ENCODE measurements around the gene KLHL29.

Gene KLHL29

DNA sequence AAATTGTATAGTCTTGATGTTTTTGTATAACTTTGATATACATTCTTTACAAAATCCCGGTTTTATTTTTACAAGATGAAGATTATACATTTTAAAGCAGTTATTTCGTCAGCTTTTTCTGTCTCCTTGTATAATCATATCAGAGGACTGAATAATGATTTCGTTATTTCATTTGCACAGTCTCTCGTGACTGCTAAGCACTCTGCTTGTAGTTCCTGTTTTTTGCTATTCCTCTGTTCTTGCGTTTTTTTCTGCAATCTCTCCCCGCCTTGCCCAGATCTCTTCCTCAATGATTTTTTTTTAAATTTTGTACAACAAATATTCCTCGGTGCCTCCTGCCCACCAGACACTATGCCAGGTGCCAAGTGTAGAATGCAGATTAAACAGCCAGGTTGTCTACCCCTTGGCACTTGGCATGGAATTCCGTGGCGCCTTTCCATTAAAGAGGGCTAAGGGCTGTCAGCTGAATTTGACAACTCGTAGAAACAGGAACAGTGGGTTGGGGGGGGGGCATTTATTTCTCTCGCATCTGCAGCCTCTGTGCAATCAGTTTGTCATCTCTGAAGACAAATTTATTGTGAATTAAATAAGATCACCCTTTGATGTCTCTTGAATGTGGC is 69.6 kb downstream of the KLHL29 start:
- TF ChIP-seq POLR2A (IDR thresholded peaks at IDR 0.05; ENCODE audit: low read depth, low read length) (no peak), TAF1 (IDR thresholded peaks at IDR 0.05; ENCODE audit: borderline replicate concordance, low read depth, low read length) (no peak), POLR2AphosphoS5 (IDR thresholded peaks at IDR 0.05; ENCODE audit: low read depth, low read length) (no peak)
- DNase-seq (ENCODE audit: insufficient read length), result no peak
- no peak for FAIRE-seq

DNA sequence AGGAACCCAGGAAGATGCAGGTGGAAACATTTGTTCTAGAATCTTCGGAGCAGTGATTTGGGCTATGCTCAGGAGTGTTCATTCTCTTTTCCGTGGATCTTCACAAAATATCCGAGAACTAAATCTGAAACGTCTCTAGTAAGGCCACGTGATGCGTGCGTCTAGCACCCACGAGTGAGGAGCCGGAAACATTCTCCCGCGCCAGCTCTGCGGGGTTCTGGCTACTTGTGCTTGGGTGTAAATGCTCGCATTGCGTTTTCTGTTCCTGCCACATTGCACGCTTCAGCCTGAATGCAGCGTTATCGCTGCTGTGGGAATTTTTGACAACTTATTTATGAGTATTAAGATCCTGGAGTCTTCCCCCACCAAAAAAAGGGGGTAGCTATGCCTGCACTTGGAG is 71.4 kb downstream of the KLHL29 start:
- FAIRE-seq (no peak), DNase-seq (ENCODE audit: insufficient read length) (no peak)
- TF ChIP-seq POLR2A (IDR thresholded peaks at IDR 0.05; ENCODE audit: low read depth, low read length) (no peak), TAF1 (IDR thresholded peaks at IDR 0.05; ENCODE audit: borderline replicate concordance, low read depth, low read length) (no peak), POLR2AphosphoS5 (IDR thresholded peaks at IDR 0.05; ENCODE audit: low read depth, low read length) (no peak)

DNA sequence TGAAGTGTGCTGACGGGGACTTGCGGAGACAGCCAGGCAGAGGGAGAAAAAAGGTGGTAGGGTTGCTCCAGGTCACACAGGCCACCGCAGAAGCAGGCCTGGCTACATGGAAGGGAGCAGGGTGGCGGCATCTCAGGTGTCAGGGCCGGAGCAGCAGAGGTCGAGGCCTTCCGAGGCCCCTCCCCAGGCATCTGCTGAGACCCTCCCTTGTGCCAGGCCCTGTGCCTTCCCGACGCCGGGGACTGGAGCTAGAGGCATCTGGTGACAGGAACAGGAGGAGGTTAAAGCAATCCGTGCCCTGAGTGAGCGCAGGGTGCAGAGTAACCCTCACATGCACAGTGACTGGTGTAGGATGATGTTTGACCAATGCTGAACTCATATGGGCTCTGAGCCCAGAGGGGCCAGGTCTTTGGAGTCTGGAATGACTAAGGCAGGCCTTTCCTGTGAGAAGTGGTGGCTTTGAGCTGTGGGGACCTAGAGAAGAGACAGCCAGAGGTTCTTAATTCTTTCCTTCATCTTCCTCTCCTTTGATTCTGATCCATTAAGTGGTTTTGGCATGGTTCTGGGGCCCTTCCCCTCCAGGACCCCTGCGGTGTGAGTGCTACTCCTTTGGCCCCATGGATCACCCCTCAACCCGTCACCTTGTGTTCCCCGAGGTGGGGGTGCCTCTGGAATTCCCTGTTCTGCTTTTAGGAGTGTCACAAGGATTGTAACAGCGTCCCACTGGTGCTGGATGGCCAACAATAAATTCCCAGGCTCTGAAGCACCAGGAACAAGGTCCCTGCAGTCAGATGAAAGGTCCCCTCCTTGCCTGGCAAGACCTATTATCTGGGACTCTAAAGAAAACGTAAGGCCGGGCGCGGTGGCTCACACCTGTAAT is 72.1 kb downstream of the KLHL29 start:
- TF ChIP-seq TAF1 (IDR thresholded peaks at IDR 0.05; ENCODE audit: borderline replicate concordance, low read depth, low read length) (no peak), POLR2A (IDR thresholded peaks at IDR 0.05; ENCODE audit: low read depth, low read length) (no peak), POLR2AphosphoS5 (IDR thresholded peaks at IDR 0.05; ENCODE audit: low read depth, low read length) (no peak)
- FAIRE-seq (no peak), DNase-seq (ENCODE audit: insufficient read length) (no peak)

DNA sequence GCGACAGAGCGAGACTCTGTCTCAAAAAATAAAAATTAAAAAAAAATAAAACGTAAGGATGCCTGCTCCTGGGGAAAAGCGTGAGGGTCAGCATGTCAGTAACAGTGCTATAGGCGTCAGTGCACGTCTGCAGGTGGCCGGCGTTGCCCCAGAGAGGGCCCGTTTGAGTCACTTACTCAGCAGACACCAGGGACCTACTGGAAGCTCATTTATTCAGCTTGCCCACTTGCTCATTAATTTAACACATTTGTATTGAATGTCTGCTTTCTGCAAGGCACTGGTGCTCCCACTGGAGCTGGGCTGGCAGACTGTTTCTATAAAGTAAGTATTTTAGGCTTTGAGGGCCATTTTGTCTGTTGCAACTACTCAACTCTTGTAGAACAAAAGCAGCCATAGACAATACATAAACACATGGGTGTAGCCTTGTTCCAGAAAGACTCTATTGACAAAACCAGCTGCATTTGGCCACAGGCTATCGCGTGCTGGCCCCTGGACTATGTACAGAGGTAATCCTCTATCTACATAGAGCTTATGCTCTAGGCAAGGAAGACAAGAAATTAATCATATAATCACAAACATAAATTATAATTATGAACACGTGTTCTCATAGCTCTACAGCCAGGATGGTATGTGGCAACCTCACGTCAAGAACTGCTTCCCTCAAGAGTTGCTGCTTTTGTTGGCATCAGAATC is 73.2 kb downstream of the KLHL29 start:
- DNase-seq (ENCODE audit: insufficient read length) (no peak), FAIRE-seq (no peak)
- TF ChIP-seq POLR2A (IDR thresholded peaks at IDR 0.05; ENCODE audit: low read depth, low read length), result no peak
- no peak for TF ChIP-seq POLR2AphosphoS5 (IDR thresholded peaks at IDR 0.05; ENCODE audit: low read depth, low read length)
- TF ChIP-seq TAF1 (IDR thresholded peaks at IDR 0.05; ENCODE audit: borderline replicate concordance, low read depth, low read length), result no peak

DNA sequence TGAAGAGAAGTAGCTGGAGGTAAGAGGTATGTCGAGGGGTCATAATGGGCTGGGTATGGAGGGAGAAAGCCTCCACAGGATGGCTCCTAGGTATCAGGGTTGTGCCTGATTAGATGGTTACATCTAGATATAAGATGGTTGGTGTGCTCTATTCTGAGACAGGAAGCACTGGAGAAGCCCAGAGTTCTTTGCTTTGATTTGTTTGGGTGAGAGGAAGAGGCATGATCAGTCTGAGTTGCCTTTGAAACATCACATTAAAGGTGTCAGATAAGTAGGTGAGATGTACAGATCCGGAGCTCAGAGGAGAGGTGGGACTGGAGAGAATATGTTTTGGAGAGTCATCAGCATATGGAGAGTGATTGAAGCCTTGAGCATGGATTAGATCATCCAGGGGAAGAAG is 74.1 kb downstream of the KLHL29 start:
- DNase-seq (ENCODE audit: insufficient read length), result no peak
- FAIRE-seq, result no peak
- TF ChIP-seq POLR2A (IDR thresholded peaks at IDR 0.05; ENCODE audit: low read depth, low read length), result no peak
- no peak for TF ChIP-seq TAF1 (IDR thresholded peaks at IDR 0.05; ENCODE audit: borderline replicate concordance, low read depth, low read length)
- no peak for TF ChIP-seq POLR2AphosphoS5 (IDR thresholded peaks at IDR 0.05; ENCODE audit: low read depth, low read length)

DNA sequence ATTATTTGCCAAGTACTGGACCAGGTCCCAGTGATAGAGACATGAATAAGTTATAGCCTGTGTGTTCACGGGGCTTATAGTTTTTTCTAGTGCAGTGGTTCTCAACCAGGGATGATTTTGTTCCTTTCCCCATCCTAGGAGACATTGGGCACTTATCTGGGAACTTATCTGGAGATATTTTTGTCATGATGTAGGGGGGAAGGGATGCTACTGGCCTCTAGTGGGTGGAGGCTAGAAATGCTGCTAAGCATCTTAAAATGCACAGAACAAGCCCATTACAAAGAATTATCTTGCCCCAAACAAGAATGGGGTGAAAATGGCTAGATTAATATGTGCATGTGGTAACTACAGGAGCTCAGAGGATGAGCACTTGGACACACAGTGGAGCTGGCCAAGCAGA is 75.2 kb downstream of the KLHL29 start:
- DNase-seq (ENCODE audit: insufficient read length) (no peak), FAIRE-seq (peak; percentile 81)
- TF ChIP-seq POLR2A (IDR thresholded peaks at IDR 0.05; ENCODE audit: low read depth, low read length) (no peak), POLR2AphosphoS5 (IDR thresholded peaks at IDR 0.05; ENCODE audit: low read depth, low read length) (no peak), TAF1 (IDR thresholded peaks at IDR 0.05; ENCODE audit: borderline replicate concordance, low read depth, low read length) (no peak)

DNA sequence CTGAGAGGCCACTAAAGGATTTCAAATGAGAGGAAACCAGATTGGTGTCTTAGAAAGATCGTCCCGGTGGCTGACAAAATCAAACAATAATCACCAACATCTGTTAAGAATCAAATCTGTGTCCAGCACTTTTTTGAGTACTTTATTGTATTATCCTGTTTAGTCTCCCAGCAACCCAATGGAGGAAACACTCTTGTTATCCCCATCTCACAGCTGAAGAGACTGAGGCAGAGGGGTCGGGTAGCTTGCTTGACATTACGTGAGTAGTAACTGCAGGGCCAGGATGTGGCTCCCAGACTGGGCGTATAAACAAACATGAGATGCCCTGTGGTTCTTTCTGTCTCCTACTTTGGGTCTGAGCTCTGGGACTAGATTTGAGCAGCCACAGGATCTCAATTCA is 76.0 kb downstream of the KLHL29 start:
- DNase-seq (ENCODE audit: insufficient read length) (no peak), FAIRE-seq (no peak)
- no peak for TF ChIP-seq POLR2AphosphoS5 (IDR thresholded peaks at IDR 0.05; ENCODE audit: low read depth, low read length)
- no peak for TF ChIP-seq POLR2A (IDR thresholded peaks at IDR 0.05; ENCODE audit: low read depth, low read length)
- TF ChIP-seq TAF1 (IDR thresholded peaks at IDR 0.05; ENCODE audit: borderline replicate concordance, low read depth, low read length), result no peak

DNA sequence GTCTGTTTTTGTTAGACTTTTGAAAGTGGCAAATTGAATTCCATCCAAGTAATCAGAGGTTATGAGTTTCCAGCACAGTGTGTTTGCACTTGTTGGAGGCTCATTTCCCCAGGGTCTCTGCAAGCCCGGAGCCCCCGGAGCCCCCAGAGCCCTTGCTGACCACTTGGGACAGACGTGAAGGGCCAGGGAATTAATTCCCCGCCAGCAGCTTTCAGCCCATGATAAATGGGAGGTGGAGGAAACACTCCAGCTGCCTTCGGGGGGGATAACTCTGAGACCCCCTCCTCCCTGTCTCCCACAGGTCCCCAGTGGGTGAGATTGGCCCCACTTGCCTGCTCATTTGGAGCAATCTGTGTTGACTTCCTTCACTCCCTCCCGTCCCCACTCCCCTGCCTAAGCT is 79.2 kb downstream of the KLHL29 start:
- FAIRE-seq (no peak), DNase-seq (ENCODE audit: insufficient read length) (no peak)
- no peak for TF ChIP-seq POLR2A (IDR thresholded peaks at IDR 0.05; ENCODE audit: low read depth, low read length)
- TF ChIP-seq TAF1 (IDR thresholded peaks at IDR 0.05; ENCODE audit: borderline replicate concordance, low read depth, low read length), result no peak
- TF ChIP-seq POLR2AphosphoS5 (IDR thresholded peaks at IDR 0.05; ENCODE audit: low read depth, low read length), result no peak

DNA sequence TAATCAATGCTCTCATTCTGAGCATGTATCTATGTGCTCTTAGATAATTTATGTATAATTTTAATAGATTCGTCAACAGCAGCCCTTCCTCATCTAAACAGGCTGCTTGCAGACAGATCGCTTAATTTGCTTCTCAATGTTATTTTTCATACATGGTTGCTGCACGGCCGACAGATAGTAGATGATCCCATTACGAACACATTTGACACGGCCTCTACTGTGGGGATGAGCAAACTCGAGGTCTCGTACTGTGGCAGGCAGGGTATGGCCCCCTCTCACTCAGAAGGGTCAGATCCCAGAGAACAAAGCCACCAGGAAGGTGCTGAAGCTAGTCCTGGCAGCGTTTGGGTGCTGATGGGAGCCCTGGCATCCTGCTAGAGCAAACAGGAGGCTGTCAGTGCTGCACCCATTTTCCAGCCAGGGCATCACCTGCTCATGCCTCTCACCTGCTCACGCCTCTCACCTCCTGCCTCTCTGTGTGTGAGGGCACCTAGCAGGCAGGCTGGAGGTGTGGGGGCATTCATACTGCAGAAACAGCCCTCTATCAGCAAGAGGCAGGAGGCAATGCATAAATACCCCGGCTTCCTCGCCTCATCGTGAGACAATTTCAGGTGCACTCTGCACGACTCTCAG is 80.0 kb downstream of the KLHL29 start:
- FAIRE-seq (no peak), DNase-seq (ENCODE audit: insufficient read length) (no peak)
- TF ChIP-seq POLR2A (IDR thresholded peaks at IDR 0.05; ENCODE audit: low read depth, low read length) (no peak), TAF1 (IDR thresholded peaks at IDR 0.05; ENCODE audit: borderline replicate concordance, low read depth, low read length) (no peak), POLR2AphosphoS5 (IDR thresholded peaks at IDR 0.05; ENCODE audit: low read depth, low read length) (no peak)

DNA sequence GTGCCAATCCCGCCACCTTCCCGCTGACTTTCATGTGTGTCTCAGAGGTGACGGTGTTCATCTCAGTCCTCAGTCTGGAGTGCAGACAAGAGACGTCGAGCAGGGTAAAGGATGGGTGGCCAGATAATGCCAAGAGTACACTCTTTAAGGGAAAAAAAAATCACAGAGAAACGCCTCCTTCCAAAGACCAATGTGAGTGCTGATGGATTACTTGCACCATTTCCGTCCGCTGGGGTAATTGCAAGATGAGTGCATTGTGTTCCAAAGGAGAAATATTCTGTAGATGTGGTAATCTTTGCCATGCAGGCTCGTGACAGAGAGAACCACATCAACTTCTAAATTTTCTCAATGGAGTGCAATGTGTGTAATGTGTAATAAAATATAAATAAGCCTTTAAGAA is 81.0 kb downstream of the KLHL29 start:
- DNase-seq (ENCODE audit: insufficient read length) (no peak), FAIRE-seq (no peak)
- no peak for TF ChIP-seq POLR2A (IDR thresholded peaks at IDR 0.05; ENCODE audit: low read depth, low read length)
- no peak for TF ChIP-seq POLR2AphosphoS5 (IDR thresholded peaks at IDR 0.05; ENCODE audit: low read depth, low read length)
- no peak for TF ChIP-seq TAF1 (IDR thresholded peaks at IDR 0.05; ENCODE audit: borderline replicate concordance, low read depth, low read length)

DNA sequence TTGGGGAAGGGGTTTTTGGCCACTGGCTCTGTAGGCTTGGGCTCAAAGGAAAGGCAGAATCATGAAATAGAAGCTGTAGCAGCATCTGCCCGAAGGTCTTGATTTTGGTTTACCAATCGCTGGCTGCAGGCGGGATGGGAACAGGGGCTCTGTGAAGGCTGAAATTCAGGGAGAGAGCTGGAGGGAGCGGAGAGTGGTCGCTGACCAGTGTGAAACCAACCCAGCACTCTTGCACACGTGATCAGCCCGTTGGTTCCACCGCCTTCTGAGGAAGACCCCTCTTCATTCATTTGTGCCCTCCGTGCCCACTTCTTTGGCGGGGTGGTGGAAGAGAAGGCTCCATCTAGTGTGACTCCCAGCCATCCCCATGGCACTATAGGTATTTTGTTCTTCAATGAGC is 82.6 kb downstream of the KLHL29 start:
- no peak for TF ChIP-seq POLR2A (IDR thresholded peaks at IDR 0.05; ENCODE audit: low read depth, low read length)
- no peak for TF ChIP-seq TAF1 (IDR thresholded peaks at IDR 0.05; ENCODE audit: borderline replicate concordance, low read depth, low read length)
- TF ChIP-seq POLR2AphosphoS5 (IDR thresholded peaks at IDR 0.05; ENCODE audit: low read depth, low read length), result no peak
- DNase-seq (ENCODE audit: insufficient read length), result no peak
- FAIRE-seq, result no peak
